ENCODE results near the gene ZNRF1. TPM values are rescaled to one million over a fixed set of nuclear protein-coding genes. Genes with fewer than 3 reads are reported as not detected.

The ZNRF1 gene
- total RNA-seq, 4 donors from 2014 or later: 19.3 to 46.7 (median 32.9) TPM

DNA sequence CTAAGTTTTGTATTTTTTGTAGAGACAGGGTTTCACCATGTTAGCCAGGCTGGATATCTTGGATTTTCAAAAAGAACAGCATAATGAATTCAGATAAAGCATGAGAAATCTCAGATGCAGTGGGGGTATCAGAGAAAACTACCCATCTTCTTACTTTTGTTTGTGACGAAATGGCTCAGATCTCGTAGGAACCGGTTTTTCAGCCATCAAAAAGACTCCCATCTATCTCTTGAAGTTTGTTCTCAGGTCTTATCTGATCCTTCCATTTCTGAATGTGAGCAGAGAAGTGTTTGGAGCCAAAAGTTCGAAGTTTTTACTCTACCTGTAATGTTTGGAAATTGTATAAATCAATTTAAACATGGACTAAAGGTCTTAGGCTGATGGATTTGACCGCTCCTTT, 60.6 kb downstream of the ZNRF1 start:
- intact Hi-C loops (cut with DNase I; ENCODE audit: low total_unique reads): no loop called here
- H3K4me3 ChIP-seq (ENCODE audit: low read depth, poor library complexity, severe bottlenecking): no peak overlapping the region
- 76 to 78% methylated on average over 5 of the region's 5 CpGs for WGBS, 2 donors
- no peak for TF ChIP-seq POLR2A (IDR thresholded peaks at IDR 0.05)
- TF ChIP-seq, protein P1, sequence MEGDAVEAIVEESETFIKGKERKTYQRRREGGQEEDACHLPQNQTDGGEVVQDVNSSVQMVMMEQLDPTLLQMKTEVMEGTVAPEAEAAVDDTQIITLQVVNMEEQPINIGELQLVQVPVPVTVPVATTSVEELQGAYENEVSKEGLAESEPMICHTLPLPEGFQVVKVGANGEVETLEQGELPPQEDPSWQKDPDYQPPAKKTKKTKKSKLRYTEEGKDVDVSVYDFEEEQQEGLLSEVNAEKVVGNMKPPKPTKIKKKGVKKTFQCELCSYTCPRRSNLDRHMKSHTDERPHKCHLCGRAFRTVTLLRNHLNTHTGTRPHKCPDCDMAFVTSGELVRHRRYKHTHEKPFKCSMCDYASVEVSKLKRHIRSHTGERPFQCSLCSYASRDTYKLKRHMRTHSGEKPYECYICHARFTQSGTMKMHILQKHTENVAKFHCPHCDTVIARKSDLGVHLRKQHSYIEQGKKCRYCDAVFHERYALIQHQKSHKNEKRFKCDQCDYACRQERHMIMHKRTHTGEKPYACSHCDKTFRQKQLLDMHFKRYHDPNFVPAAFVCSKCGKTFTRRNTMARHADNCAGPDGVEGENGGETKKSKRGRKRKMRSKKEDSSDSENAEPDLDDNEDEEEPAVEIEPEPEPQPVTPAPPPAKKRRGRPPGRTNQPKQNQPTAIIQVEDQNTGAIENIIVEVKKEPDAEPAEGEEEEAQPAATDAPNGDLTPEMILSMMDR (IDR thresholded peaks at IDR 0.05): no peak
- DNase-seq (ENCODE audit: low spot score in 2 of 2): no peak

DNA sequence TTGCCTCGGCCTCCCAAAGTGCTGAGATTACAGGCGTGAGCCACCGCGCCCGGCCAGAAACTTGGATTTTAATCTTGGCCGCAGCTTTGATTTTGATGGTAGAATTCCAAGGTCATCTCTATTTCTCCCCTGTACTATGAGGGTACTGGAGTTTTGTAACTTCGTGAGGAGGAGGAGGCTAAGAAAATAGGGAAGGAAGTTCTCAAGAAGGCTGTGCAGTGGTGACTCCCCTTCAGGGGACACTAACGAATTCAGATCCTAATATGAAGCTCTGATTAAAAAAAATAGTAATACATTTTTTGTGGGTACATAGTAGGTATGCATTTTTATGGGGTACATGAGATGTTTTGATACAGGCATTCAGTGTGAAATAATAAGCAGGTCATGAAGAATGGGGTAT, 61.9 kb downstream of the ZNRF1 start:
- TF ChIP-seq, protein P1 (IDR thresholded peaks at IDR 0.05): no peak
- TF ChIP-seq POLR2A (IDR thresholded peaks at IDR 0.05): no peak
- 62 to 85% methylated on average over 8 of the region's 8 CpGs for WGBS, 2 donors
- H3K4me3 ChIP-seq (ENCODE audit: low read depth, poor library complexity, severe bottlenecking): no peak overlapping the region
- intact Hi-C loops (cut with DNase I; ENCODE audit: low total_unique reads): no loop called here
- peak in 1 of 2 donors; percentile 39 for DNase-seq (ENCODE audit: low spot score in 2 of 2)

DNA sequence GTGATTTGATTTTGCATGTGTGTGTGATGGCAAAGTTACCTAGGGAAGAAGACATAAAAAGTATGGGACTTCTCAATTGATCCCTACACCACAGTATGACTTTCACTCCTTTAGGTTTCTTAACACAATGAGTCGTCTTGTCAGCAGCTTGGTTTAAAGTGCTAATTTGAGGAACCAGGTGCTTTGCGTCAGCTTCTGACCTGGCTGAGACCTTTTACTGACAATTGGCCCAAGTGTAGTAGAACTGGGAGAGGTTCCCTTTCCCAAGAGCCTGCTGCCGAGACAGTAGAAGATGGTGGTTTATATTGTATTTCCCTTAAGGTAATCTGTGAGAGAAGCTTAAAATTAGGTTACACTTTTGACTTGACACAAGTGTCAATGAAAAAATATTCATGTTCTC, 62.8 kb downstream of the ZNRF1 start:
- TF ChIP-seq POLR2A (IDR thresholded peaks at IDR 0.05): no peak
- TF ChIP-seq, protein P1 (IDR thresholded peaks at IDR 0.05): no peak
- WGBS, 2 donors: 80 to 85% methylated on average over 3 of the region's 3 CpGs
- intact Hi-C loops (cut with DNase I; ENCODE audit: low total_unique reads): no loop called here
- DNase-seq (ENCODE audit: low spot score in 2 of 2): peak in 1 of 2 donors; percentile 15
- no peak overlapping the region for H3K4me3 ChIP-seq (ENCODE audit: low read depth, poor library complexity, severe bottlenecking)

DNA sequence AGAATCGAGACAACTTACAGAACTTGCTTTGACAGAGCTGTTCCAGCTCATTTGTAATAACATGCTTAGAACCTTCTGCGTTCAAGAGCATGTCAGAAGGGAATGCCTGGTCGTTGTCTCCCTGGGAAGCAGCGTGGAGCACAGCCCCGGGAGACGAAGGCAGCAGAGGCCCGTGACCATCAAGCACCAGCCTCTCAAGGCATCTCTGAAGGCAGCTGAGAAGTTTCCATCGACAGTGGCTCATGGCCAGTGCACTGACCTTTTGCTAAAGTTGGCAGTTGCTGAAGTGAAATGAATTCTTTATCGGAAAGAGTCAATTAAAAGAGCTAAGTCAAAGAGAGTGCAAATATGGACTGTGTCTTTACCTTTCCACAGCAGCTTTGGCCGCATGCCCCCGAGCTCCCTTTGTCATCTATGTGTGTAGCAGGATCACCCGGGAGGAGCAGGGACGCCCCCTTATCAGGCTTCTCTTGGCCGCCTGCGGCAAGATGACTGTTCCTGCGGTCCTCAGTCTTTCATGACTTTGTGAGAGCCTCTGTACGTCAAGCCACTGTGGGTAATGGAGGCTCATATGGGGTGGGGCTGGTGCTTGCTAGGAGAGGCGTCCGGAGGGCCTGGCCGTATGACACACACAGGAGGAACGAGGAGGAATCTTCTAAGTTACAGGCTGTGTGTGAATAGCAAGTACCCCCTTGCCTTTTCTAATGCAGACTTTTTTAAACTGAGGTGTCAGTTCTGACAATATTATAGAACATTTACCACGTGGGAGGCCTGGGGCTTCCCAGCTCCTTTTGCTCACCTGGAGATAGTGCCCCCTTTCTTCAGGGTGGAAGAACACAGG, 63.5 kb downstream of the ZNRF1 start:
- WGBS, 2 donors: 68 to 73% methylated on average over 22 of the region's 22 CpGs
- TF ChIP-seq POLR2A (IDR thresholded peaks at IDR 0.05): no peak
- TF ChIP-seq, protein P1 (IDR thresholded peaks at IDR 0.05): no peak
- intact Hi-C loops (cut with DNase I; ENCODE audit: low total_unique reads): no loop called here
- no peak overlapping the region for H3K4me3 ChIP-seq (ENCODE audit: low read depth, poor library complexity, severe bottlenecking)
- DNase-seq (ENCODE audit: low spot score in 2 of 2): peak in 1 of 2 donors; percentile 82

DNA sequence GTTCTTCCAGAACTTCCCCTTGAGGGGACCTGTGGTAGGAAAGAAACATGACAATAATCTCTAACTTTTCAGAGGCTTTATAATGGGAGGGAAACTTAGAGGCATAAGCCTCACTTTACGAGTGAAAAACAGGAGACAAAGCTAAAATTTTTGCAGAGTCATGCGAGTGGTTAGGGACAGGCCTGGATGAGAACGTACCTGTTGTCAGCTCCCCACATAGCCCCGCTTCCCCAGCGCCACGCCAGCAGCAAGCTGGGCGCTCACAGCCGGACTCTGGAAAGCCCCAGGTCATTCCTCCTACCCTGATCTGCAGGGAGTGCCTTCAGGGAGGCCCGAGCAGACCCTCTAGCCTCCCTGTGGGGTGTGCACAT, 64.1 kb downstream of the ZNRF1 start:
- intact Hi-C loops (cut with DNase I; ENCODE audit: low total_unique reads): no loop called here
- 88 to 91% methylated on average over 8 to 9 of the region's 9 CpGs for WGBS, 2 donors
- no peak for DNase-seq (ENCODE audit: low spot score in 2 of 2)
- TF ChIP-seq POLR2A (IDR thresholded peaks at IDR 0.05): no peak
- TF ChIP-seq, protein P1 (IDR thresholded peaks at IDR 0.05): no peak
- no peak overlapping the region for H3K4me3 ChIP-seq (ENCODE audit: low read depth, poor library complexity, severe bottlenecking)

Measured in lower leg skin (tissue), 4 donors.